Measurements from ENCODE around the gene GNPTG. TPM values are rescaled to one million over a fixed set of nuclear protein-coding genes. Genes with fewer than 3 reads are reported as not detected.

Gene GNPTG
- total and polyA plus RNA-seq, 9 of the 15 experiments (the other 6 are each of a cell fraction or from before 2014, with no cell fraction given) = 0.69 to 33.3 (median 13.6) TPM

DNA sequence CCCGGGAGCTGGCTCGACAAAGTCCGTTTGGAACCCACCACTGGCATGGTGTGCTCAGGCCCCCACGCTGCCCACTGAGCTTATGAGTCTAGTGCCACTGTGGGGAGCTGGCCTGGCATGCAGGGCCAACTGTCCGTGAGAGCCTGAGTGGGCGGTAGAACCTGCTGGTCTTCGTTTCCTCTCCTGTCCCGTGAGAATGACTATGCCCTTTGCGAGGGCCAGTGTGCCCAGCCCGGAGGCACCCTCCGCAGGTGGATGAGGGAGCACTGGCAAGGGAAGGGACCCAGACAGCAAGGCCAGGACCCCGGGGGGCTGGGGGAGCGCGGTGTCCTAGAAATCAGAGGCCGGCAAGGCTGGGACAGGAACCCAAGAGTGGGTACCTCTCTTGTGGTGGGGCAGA is 15.1 kb upstream of the GNPTG start:
- H4K20me1 ChIP-seq (replicated peaks; ENCODE audit: control insufficient read depth, insufficient read depth, low read length) = 0 out of 2 replicates have a peak, but pooled peaks cover 9% of the 10 kb centered on the region
- no peaks in the 10 kb centered on the region for H3K9me3 ChIP-seq (replicated peaks; ENCODE audit: control insufficient read depth, insufficient read depth, low read depth, low read length)
- H3K4me1 ChIP-seq (replicated peaks in 1 of 2; ENCODE audit: control insufficient read depth in 2 of 2, insufficient read depth in 2 of 2, low read length in 2 of 2) = peaks cover 12 to 91% of the 10 kb centered on the region in 2 experiments
- no peaks in the 10 kb centered on the region for H3K9me1 ChIP-seq (ENCODE audit: control insufficient read depth, insufficient read depth, low read length)
- H3K27me3 ChIP-seq (ENCODE audit: control insufficient read depth in 2 of 2, insufficient read depth in 2 of 2, low read length in 2 of 2) = peaks cover 6 to 19% of the 10 kb centered on the region in 2 experiments; a peak in 3 of 5 replicates
- intact Hi-C loops (cut with micrococcal nuclease) (no loop called here), in situ Hi-C loops (cut with MboI) (no loop called here)
- no peak overlapping the region for H2AFZ ChIP-seq (ENCODE audit: low read depth, low read length)
- H3K4me3 ChIP-seq = no peak overlapping the region
- H3K9ac ChIP-seq (ENCODE audit: insufficient read depth in 1 of 2, low read depth in 2 of 2, low read length in 2 of 2) = peak overlapping the region in 1 of 2 experiments; percentile 27; a peak in 1 of 4 replicates
- ChIA-PET POLR2A (interaction anchor here (1.4 kb wide), 1 partner anchor 10 kb away, joined by 8 read pairs; no protein-coding TSS in a partner anchor), CTCF (ENCODE audit: low intra/inter-chr PET ratio) (no interaction called here)
- no peaks in the 10 kb centered on the region for H3K36me3 ChIP-seq (ENCODE audit: control insufficient read depth, insufficient read depth, low read length)
- H3K79me2 ChIP-seq (ENCODE audit: control insufficient read depth, insufficient read depth, low read length) = no peaks in the 10 kb centered on the region
- DNase-seq (ENCODE audit: extremely low read depth in 1 of 4, low spot score in 3 of 4) (no peak), ATAC-seq (no peak), FAIRE-seq (no peak)
- no peak overlapping the region for H3K4me2 ChIP-seq (ENCODE audit: insufficient read depth, low read length)
- TF ChIP-seq, protein P1, sequence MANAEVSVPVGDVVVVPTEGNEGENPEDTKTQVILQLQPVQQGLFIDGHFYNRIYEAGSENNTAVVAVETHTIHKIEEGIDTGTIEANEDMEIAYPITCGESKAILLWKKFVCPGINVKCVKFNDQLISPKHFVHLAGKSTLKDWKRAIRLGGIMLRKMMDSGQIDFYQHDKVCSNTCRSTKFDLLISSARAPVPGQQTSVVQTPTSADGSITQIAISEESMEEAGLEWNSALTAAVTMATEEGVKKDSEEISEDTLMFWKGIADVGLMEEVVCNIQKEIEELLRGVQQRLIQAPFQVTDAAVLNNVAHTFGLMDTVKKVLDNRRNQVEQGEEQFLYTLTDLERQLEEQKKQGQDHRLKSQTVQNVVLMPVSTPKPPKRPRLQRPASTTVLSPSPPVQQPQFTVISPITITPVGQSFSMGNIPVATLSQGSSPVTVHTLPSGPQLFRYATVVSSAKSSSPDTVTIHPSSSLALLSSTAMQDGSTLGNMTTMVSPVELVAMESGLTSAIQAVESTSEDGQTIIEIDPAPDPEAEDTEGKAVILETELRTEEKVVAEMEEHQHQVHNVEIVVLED (CRISPR knock-in tag; IDR thresholded peaks at IDR 0.05) = no peak
- TF ChIP-seq, protein P2, sequence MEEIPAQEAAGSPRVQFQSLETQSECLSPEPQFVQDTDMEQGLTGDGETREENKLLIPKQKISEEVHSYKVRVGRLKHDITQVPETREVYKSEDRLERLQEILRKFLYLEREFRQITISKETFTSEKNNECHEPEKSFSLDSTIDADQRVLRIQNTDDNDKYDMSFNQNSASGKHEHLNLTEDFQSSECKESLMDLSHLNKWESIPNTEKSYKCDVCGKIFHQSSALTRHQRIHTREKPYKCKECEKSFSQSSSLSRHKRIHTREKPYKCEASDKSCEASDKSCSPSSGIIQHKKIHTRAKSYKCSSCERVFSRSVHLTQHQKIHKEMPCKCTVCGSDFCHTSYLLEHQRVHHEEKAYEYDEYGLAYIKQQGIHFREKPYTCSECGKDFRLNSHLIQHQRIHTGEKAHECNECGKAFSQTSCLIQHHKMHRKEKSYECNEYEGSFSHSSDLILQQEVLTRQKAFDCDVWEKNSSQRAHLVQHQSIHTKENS (CRISPR knock-in tag; IDR thresholded peaks at IDR 0.05) = no peak
- TF ChIP-seq HMG20A (CRISPR knock-in tag; conservative IDR thresholded peaks at IDR 0.05) (no peak), CBX5 (IDR thresholded peaks at IDR 0.05; ENCODE audit: borderline replicate concordance, low read depth) (no peak), POLR2AphosphoS2 (IDR thresholded peaks at IDR 0.05; ENCODE audit: low read length) (no peak), SOX6 (IDR thresholded peaks at IDR 0.05) (no peak), ZNF583 (CRISPR knock-in tag; IDR thresholded peaks at IDR 0.05) (no peak), HNRNPH1 (optimal IDR thresholded peaks at IDR 0.05; ENCODE audit: low read depth, low read length) (no peak), YBX1 (IDR thresholded peaks at IDR 0.05) (no peak), STAT5A (IDR thresholded peaks at IDR 0.05; ENCODE audit: borderline replicate concordance, low read length) (no peak)
- TF ChIP-seq, protein P3, sequence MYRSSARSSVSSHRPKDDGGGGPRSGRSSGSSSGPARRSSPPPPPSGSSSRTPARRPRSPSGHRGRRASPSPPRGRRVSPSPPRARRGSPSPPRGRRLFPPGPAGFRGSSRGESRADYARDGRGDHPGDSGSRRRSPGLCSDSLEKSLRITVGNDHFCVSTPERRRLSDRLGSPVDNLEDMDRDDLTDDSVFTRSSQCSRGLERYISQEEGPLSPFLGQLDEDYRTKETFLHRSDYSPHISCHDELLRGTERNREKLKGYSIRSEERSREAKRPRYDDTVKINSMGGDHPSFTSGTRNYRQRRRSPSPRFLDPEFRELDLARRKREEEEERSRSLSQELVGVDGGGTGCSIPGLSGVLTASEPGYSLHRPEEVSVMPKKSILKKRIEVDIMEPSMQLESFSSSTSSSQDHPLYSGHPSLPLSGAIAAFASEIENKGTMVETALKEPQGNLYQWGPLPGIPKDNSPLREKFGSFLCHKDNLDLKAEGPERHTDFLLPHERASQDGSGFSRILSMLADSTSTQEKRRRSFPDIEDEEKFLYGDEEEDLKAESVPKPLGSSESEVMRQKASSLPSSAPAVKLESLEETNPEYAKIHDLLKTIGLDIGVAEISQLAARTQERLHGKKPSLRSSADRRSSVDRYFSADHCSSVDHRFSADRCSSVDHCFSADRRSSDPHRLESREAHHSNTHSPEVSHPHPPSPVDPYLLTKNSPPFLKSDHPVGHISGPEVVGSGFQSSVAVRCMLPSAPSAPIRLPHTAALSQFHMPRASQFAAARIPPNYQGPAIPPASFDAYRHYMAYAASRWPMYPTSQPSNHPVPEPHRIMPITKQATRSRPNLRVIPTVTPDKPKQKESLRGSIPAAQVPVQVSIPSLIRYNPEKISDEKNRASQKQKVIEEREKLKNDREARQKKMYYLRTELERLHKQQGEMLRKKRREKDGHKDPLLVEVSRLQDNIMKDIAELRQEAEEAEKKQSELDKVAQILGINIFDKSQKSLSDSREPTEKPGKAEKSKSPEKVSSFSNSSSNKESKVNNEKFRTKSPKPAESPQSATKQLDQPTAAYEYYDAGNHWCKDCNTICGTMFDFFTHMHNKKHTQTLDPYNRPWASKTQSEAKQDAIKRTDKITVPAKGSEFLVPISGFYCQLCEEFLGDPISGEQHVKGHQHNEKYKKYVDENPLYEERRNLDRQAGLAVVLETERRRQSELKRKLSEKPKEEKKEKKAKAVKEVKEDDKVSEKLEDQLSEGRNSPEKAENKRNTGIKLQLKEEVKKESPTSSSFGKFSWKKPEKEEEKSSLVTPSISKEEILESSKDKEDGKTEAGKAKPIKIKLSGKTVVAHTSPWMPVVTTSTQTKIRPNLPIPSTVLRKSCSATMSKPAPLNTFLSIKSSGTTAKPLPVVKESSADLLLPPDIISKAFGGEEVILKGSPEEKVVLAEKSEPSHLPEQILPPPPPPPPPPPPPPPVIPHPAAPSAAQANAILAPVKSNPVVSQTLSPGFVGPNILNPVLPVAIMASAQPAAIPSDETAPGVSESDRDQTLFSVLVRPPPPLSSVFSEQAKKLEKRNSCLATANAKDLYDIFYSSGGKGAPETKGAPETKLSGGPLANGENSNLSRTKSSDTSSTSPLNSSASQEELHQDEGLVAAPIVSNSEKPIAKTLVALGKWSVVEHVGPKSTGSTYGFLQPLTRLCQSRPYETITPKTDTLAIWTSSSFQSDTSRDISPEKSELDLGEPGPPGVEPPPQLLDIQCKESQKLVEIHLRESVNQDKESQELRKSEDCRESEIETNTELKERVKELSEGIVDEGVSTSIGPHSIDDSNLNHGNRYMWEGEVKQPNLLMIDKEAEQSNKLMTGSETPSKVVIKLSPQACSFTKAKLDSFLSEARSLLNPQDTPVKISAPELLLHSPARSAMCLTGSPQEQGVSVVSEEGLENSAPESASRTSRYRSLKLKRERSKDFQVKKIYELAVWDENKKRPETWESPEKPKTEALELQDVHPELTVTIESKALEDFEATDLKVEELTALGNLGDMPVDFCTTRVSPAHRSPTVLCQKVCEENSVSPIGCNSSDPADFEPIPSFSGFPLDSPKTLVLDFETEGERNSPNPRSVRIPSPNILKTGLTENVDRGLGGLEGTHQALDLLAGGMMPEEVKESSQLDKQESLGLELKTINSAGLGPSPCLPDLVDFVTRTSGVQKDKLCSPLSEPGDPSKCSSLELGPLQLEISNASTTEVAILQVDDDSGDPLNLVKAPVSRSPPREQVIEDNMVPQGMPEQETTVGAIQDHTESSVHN (IDR thresholded peaks at IDR 0.05; ENCODE audit: borderline replicate concordance in 1 of 2, low read depth in 1 of 2) = no peak
- no TSS peak for BruUV-seq (replicated peaks)
- no peak overlapping the region for H3K27ac ChIP-seq (ENCODE audit: extremely low read depth, low read depth, low read length)
- 13% methylated on average over 13 of the region's 15 CpGs for WGBS (ENCODE audit: insufficient coverage, low coverage, missing lambda C conversion rate)
